Upper lobe of right lung (tissue), 1 donor: Measurements from ENCODE around the gene ANO4. TPM values are rescaled to one million over a fixed set of nuclear protein-coding genes. Genes with fewer than 3 reads are reported as not detected.

ENCODE experiments used
- ATAC-seq: fragments of 200-7000 bp; cut with Tn5 transposase; one replicate; pipeline ENCODE4 v1.9.1; 2020; ENCODE audit warnings: mild to moderate bottlenecking, moderate library complexity
- DNase-seq: peaks from one replicate; pipeline ENCODE4 v3.0.0-alpha.2; 2020
- H3K27ac ChIP-seq: fragments of 200-600 bp; one replicate; pipeline ENCODE4 v1.8.0; 2022
- H3K27me3 ChIP-seq: fragments of 200-600 bp; one replicate; pipeline ENCODE4 v1.8.0; 2022; ENCODE audit warnings: mild to moderate bottlenecking
- H3K36me3 ChIP-seq: fragments of 200-600 bp; one replicate; pipeline ENCODE4 v1.8.0; 2022
- H3K4me1 ChIP-seq: fragments of 200-600 bp; one replicate; pipeline ENCODE4 v1.8.0; 2022
- H3K4me3 ChIP-seq: fragments of 200-600 bp; one replicate; pipeline ENCODE4 v1.8.0; 2022; ENCODE audit warnings: mild to moderate bottlenecking
- H3K9me3 ChIP-seq: fragments of 200-600 bp; one replicate; pipeline ENCODE4 v1.8.0; 2022
- intact Hi-C: fragments of 100-400 bp; cut with DNase I; formaldehyde crosslinking; loops from one replicate; pipeline ENCODE4 v1.11.0; 2022
- total RNA-seq: library from RNA; stranded (reverse); fragmentation: NEBNext Ultra II Directional; extraction: Animal tissue kit (Norgen Biotek cat#: 25700); gene quantifications from one replicate; pipeline ENCODE4 v1.2.1, GENCODE V29; 2021
- TF ChIP-seq, protein P1 (sequence below): fragments of 200-600 bp; IDR thresholded peaks from one replicate; pipeline ENCODE4 v1.8.0; 2022; ENCODE audit warnings: antibody characterized with exemption
- donor health status: DM: no; HTN: yes; CAD: no; lungs with severe emphysema.

Gene ANO4
- total RNA-seq, 1 donor from 2014 or later: 0.38 TPM

DNA sequence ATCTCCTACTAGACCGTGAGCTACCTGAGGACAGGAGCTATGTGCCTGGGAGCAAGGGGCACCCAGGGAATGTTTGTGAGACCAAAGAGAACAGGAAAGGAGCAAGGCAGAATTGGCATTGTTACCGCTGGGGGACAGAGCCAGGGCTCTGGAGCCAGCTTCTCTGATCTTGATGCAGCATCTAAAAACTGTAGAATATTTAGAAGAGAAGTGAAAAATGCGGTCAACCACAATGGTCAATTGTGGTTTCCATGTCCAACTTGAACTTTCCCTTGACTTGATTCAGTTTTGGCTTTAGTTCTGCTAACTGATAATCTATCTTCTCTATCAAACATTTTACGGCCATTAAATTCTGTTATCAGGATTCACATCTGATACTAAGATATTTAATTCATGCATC is 201.2 kb downstream of the ANO4 start:
- TF ChIP-seq, protein P1, sequence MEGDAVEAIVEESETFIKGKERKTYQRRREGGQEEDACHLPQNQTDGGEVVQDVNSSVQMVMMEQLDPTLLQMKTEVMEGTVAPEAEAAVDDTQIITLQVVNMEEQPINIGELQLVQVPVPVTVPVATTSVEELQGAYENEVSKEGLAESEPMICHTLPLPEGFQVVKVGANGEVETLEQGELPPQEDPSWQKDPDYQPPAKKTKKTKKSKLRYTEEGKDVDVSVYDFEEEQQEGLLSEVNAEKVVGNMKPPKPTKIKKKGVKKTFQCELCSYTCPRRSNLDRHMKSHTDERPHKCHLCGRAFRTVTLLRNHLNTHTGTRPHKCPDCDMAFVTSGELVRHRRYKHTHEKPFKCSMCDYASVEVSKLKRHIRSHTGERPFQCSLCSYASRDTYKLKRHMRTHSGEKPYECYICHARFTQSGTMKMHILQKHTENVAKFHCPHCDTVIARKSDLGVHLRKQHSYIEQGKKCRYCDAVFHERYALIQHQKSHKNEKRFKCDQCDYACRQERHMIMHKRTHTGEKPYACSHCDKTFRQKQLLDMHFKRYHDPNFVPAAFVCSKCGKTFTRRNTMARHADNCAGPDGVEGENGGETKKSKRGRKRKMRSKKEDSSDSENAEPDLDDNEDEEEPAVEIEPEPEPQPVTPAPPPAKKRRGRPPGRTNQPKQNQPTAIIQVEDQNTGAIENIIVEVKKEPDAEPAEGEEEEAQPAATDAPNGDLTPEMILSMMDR: no peak
- ATAC-seq (no peak), DNase-seq (no peak)
- Histone ChIP-seq H3K4me3 (no peak overlapping the region), H3K27me3 (no peaks in the 10 kb centered on the region), H3K27ac (no peak overlapping the region), H3K9me3 (no peaks in the 10 kb centered on the region), H3K36me3 (no peaks in the 10 kb centered on the region), H3K4me1 (no peaks in the 10 kb centered on the region)
- intact Hi-C loops: no loop called here

DNA sequence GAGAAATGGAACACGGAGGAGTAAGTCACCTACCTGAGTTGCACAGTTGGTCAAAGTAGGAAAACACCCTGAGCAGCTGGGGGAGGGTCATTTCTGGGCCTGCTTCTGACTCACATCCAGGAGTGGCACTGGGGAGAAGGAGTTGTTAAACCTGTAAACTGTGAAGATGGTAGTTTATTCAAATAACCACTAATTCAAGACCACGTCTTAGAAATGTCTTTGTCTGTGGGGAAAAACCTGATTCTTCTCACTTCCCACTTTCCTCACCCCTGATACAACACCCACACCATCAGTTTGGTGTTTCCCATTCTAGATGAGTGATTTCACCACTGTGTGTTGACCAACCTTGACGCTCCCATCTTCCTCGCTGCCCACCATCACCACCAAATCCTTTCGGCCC is 207.1 kb downstream of the ANO4 start:
- intact Hi-C loops: no loop called here
- no peak for DNase-seq
- H3K4me1 ChIP-seq: no peaks in the 10 kb centered on the region
- H3K4me3 ChIP-seq: no peak overlapping the region
- H3K27ac ChIP-seq: no peak overlapping the region
- ATAC-seq: no peak
- H3K27me3 ChIP-seq: no peaks in the 10 kb centered on the region
- no peaks in the 10 kb centered on the region for H3K36me3 ChIP-seq
- TF ChIP-seq, protein P1: no peak
- no peaks in the 10 kb centered on the region for H3K9me3 ChIP-seq

DNA sequence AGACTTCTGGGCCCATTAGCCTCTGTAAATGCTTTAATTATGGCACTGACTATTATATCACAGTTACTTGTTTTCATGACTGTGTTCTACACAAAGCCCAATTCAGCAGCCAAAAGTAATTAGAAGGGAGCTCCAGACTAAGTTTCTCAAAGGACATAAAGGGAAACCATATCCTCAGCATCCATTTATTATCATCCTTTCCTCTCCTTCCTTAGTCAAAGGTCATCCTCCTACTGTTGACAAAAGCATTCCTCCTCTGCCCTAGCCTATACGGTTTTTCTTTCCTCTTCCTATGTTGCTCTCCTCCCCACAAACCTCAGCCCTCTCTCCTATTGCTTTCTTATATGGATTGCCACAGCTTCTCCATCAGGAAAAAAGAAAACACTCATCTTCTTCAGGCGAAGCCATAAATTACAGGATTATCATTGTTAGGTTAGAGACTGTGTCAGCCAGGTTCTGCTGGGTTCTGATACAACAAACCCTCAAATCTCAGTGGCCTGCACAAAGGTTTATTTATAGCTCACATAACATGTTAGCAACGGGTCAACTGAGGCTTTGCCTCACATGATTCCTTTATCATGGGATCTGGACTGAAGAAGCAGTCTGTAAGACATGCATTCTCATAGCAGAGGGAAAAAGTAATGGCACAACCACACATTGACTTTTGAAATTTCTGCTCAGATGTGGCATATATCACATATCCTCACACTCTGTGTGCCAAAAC is 208.3 kb downstream of the ANO4 start:
- DNase-seq (no peak), ATAC-seq (no peak)
- Histone ChIP-seq H3K36me3 (no peaks in the 10 kb centered on the region), H3K27me3 (no peaks in the 10 kb centered on the region), H3K27ac (no peak overlapping the region), H3K4me3 (no peak overlapping the region), H3K9me3 (no peaks in the 10 kb centered on the region), H3K4me1 (no peaks in the 10 kb centered on the region)
- TF ChIP-seq, protein P1: no peak
- intact Hi-C loops: no loop called here

DNA sequence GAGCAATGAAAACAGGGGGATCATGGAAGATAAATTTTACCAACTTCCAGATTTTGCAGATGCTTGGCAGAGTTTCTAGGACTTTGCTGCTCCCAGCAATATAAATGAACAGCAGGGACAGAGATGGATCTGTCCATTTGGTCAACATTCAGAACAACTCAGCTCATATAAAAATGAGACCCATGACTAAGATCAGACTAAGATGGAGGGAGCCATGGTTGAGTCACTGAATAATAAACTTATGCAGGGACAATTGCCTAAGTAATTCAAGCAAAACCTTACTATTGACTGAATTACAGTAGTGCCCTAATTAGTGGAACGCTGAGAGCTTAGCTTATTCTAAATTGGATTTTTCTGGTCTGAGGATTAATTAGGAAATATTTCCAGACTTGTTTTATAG is 210.3 kb downstream of the ANO4 start:
- no peak for ATAC-seq
- H3K27me3 ChIP-seq: no peaks in the 10 kb centered on the region

DNA sequence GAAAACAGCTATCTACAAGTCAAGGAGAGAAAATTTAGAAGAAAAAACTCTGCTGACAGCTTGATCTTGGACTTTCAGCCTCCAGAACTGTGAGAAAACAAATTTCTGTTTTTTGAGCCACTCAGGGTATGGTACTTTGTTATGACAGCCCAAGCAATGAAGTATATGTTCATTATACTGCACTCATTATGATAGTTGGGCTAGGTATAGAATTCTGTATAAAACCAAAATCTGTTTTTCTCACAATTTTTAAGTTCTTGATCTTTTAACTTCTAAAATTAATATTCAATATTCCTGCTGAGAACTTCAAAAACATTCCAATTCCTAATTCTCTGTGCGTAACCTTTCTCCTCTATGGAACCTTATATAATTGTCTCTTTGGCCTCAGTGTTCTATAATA is 214.7 kb downstream of the ANO4 start:
- no peaks in the 10 kb centered on the region for H3K36me3 ChIP-seq
- H3K4me1 ChIP-seq: no peaks in the 10 kb centered on the region
- H3K4me3 ChIP-seq: no peak overlapping the region
- DNase-seq (no peak), ATAC-seq (no peak)
- no peaks in the 10 kb centered on the region for H3K9me3 ChIP-seq
- no peak overlapping the region for H3K27ac ChIP-seq
- TF ChIP-seq, protein P1: no peak
- H3K27me3 ChIP-seq: no peaks in the 10 kb centered on the region
- intact Hi-C loops: no loop called here

More for the DNA sequence above, 210.3 kb downstream of the ANO4 start:
- DNase-seq: no peak
- intact Hi-C loops: no loop called here
- H3K27ac ChIP-seq: no peak overlapping the region
- no peak overlapping the region for H3K4me3 ChIP-seq
- TF ChIP-seq, protein P1: no peak
- H3K9me3 ChIP-seq: no peaks in the 10 kb centered on the region
- H3K36me3 ChIP-seq: no peaks in the 10 kb centered on the region
- H3K4me1 ChIP-seq: no peaks in the 10 kb centered on the region

DNA sequence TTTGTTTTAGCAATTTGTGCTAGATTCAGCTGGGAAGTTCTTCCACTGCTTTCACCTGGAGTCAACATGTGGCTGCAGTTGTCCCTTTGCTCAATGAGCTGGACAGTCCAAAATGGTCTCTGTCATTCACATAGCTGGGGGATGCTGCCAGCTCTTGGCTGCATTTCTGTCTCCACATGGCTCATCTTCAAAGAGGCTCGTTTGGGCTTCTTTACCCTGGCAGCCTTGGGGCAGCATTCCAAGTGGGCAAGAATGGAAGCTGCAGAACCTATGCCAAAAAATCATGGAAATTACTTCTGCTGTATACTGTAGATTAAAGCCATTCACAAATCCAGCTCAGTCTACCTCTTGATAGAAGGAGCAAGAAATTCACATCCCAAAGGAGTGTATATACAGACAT is 216.3 kb downstream of the ANO4 start:
- H3K4me1 ChIP-seq: no peaks in the 10 kb centered on the region
- no peaks in the 10 kb centered on the region for H3K27me3 ChIP-seq
- ATAC-seq (no peak), DNase-seq (no peak)
- H3K36me3 ChIP-seq: no peaks in the 10 kb centered on the region
- intact Hi-C loops: no loop called here
- no peak overlapping the region for H3K4me3 ChIP-seq
- H3K27ac ChIP-seq: no peak overlapping the region
- no peaks in the 10 kb centered on the region for H3K9me3 ChIP-seq
- TF ChIP-seq, protein P1: no peak
